Measurements from ENCODE around the gene ATP5F1A.

Gene ATP5F1A

GRCh38 chr18:46046688-46047087 lies 51.4 kb downstream of the ATP5F1A start:
- no peak for DNase-seq (ENCODE audit: low read depth in 2 of 2)
- no peak overlapping the region for H3K4me3 ChIP-seq (replicated peaks in 1 of 2; ENCODE audit: low read depth in 2 of 2, low read length in 2 of 2)
- TF ChIP-seq CTCF (IDR thresholded peaks at IDR 0.05; ENCODE audit: low read depth, low read length) = no peak

- TF ChIP-seq CTCF (IDR thresholded peaks at IDR 0.05; ENCODE audit: low read depth, low read length) = no peak
- H3K4me3 ChIP-seq (replicated peaks in 1 of 2; ENCODE audit: low read depth in 2 of 2, low read length in 2 of 2) = no peak overlapping the region
- DNase-seq (ENCODE audit: low read depth in 2 of 2) = no peak
Measured at GRCh38 chr18:46046126-46046525, 52.0 kb downstream of the ATP5F1A start.

DNA sequence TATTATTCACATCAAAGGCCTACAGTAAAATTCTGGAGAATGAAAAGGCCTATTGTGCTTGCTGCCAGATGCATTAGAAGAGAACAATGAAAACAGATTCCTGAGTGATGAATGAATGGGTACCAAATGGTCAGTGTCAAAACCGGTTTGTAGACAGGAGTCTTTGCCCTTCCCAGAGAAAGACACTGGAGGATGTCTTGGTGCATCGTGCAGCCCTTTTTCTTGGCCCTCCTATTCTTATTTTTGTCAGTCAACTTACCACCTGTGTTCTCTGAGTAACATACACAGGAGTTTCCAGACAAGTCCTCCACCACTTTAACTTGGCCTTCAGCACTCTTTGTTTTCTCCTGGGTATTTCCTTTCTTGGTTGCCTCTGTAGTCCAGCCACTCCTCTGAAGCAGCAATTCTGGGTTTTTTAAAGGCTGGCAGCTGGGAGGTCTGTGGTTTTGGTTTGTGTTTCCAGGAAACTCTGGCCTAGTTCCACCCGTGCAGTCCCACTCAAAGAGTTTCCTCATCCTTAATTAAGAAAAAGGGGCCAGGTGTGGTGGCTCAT lies 55.4 kb downstream of the ATP5F1A start:
- DNase-seq (ENCODE audit: low read depth in 2 of 2) = peak; percentile 84 to 88
- no peak for TF ChIP-seq CTCF (IDR thresholded peaks at IDR 0.05; ENCODE audit: low read depth, low read length)
- H3K4me3 ChIP-seq (replicated peaks in 1 of 2; ENCODE audit: low read depth in 2 of 2, low read length in 2 of 2) = no peak overlapping the region

GRCh38 chr18:46040747-46041104 lies 57.4 kb downstream of the ATP5F1A start:
- no peak overlapping the region for H3K4me3 ChIP-seq (replicated peaks in 1 of 2; ENCODE audit: low read depth in 2 of 2, low read length in 2 of 2)
- DNase-seq (ENCODE audit: low read depth in 2 of 2) = no peak
- TF ChIP-seq CTCF (IDR thresholded peaks at IDR 0.05; ENCODE audit: low read depth, low read length) = no peak

DNA sequence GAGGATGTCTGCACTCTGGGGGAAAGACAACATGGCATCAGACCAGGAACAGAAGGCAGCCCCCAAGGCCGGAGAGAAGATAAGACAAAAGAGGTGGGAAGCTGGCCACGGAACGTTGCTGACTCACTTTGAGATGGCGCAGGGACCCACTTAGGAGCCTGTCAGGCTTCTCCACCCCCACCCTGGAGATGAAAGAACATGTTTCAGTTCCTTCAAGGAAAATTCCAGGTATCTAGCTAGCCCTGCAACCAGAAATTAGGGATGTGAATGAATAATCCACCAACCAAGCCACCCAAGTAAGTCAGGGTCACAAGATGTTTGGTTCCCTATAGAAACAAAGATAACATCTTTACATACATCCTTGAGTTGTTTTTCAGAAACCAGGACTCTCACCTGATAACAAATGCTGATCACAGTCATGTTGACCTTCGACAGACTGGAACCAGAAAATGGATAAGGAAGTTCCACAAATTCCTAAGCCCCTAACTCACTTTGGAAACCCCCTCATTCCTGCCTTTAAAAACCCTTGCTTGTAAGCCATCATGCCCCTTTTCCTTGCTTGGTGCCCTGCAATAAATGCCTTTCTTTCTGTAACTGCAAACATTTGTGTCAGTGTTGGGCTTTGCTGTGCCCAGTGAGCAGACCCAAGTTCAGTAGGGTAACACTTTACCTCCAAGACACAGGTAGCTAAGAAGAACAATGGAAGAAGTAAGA lies 57.9 kb downstream of the ATP5F1A start:
- H3K4me3 ChIP-seq (replicated peaks in 1 of 2; ENCODE audit: low read depth in 2 of 2, low read length in 2 of 2) = no peak overlapping the region
- no peak for TF ChIP-seq CTCF (IDR thresholded peaks at IDR 0.05; ENCODE audit: low read depth, low read length)

GRCh38 chr18:46037512-46038305 lies 60.4 kb downstream of the ATP5F1A start:
- DNase-seq (ENCODE audit: low read depth in 2 of 2) = no peak
- TF ChIP-seq CTCF (IDR thresholded peaks at IDR 0.05; ENCODE audit: low read depth, low read length) = no peak
- H3K4me3 ChIP-seq (replicated peaks in 1 of 2; ENCODE audit: low read depth in 2 of 2, low read length in 2 of 2) = no peak overlapping the region

More for the DNA sequence above, 57.9 kb downstream of the ATP5F1A start:
- DNase-seq (ENCODE audit: low read depth in 2 of 2) = no peak

All from cardiac fibroblast (primary cell).